CD8-positive, alpha-beta memory T cell (primary cell): ENCODE results near the gene LRFN4. TPM values are rescaled to one million over a fixed set of nuclear protein-coding genes. Genes with fewer than 3 reads are reported as not detected.
A peak's percentile ranks its signal among the peaks of the same experiment; 100 is the strongest.
"Not testable (repeated sequence)": the region's sequence is repeated elsewhere in the genome, so short reads cannot be mapped to it uniquely, and the experiment has no call there.

Source experiments
- CTCF ChIA-PET: fragments of 350-600 bp; sonication (Branson Sonifier 250); formaldehyde crosslinking; loops from one replicate; lab custom pipeline; 2021; ENCODE audit warnings: antibody characterized with exemption; lab: Charles Lee
- POLR2A ChIA-PET: fragments of 350-600 bp; sonication (Branson Sonifier 250); formaldehyde crosslinking; loops from one replicate; lab custom pipeline; 2021; ENCODE audit warnings: antibody characterized with exemption; lab: Charles Lee
- DNase-seq, 5 donors: peaks; one replicate each; pipeline versions ENCODE4 v3.0.0 to v3.0.0-alpha.2; 2020 to 2022; ENCODE audit warnings: mixed read lengths in 1 of 5
- H3K27ac ChIP-seq: one replicate; pipeline ENCODE4 v1.7.0; 2013; ENCODE audit warnings: low read depth, mild to moderate bottlenecking, low read length, moderate library complexity
- H3K27me3 ChIP-seq: 2 replicates; pipeline ENCODE4 v1.7.0; 2013; ENCODE audit warnings: low read length, mild to moderate bottlenecking; ENCODE audit not compliant: insufficient read depth, poor library complexity, severe bottlenecking
- H3K36me3 ChIP-seq: 2 replicates; pipeline ENCODE4 v1.7.0; 2013; ENCODE audit warnings: mild to moderate bottlenecking, low read length, moderate library complexity; ENCODE audit not compliant: insufficient read depth
- H3K4me1 ChIP-seq: 2 replicates; pipeline ENCODE4 v1.7.0; 2013; ENCODE audit warnings: mild to moderate bottlenecking, low read length, moderate library complexity; ENCODE audit not compliant: insufficient read depth
- H3K4me3 ChIP-seq: 2 replicates; pipeline ENCODE4 v1.7.0; 2013; ENCODE audit warnings: mild to moderate bottlenecking, low read length
- H3K9me3 ChIP-seq: 2 replicates; pipeline ENCODE4 v1.7.0; 2013; ENCODE audit warnings: mild to moderate bottlenecking, low read length
- H3K27ac Mint-ChIP-seq, 8 donors: one replicate each; pipeline ENCODE4 v1.8.0; 2020 to 2021; ENCODE audit warnings: mixed read lengths in 8 of 8, mild to moderate bottlenecking in 6 of 8, inconsistent platforms in 3 of 8, moderate library complexity in 3 of 8
- H3K27me3 Mint-ChIP-seq, 2 donors: one replicate each; pipeline ENCODE4 v1.8.0; 2020 to 2021; ENCODE audit warnings: mixed read lengths in 2 of 2, mild to moderate bottlenecking in 1 of 2, moderate library complexity in 1 of 2
- H3K36me3 Mint-ChIP-seq, 3 donors: one replicate each; pipeline ENCODE4 v1.8.0; 2020 to 2021; ENCODE audit warnings: mixed read lengths in 3 of 3, inconsistent platforms in 1 of 3, mild to moderate bottlenecking in 1 of 3
- H3K4me1 Mint-ChIP-seq, 3 donors: one replicate each; pipeline ENCODE4 v1.8.0; 2020 to 2021; ENCODE audit warnings: mixed read lengths in 3 of 3, inconsistent platforms in 1 of 3, mild to moderate bottlenecking in 1 of 3
- H3K4me3 Mint-ChIP-seq, 7 donors: one replicate each; pipeline ENCODE4 v1.8.0; 2020 to 2021; ENCODE audit warnings: mixed read lengths in 7 of 7, mild to moderate bottlenecking in 6 of 7, moderate library complexity in 4 of 7, inconsistent platforms in 2 of 7
- H3K9me3 Mint-ChIP-seq, 5 donors: one replicate each; pipeline ENCODE4 v1.8.0; 2020 to 2022; ENCODE audit warnings: mixed read lengths in 5 of 5, mild to moderate bottlenecking in 3 of 5, moderate library complexity in 2 of 5, inconsistent platforms in 1 of 5
- polyA plus RNA-seq: library from polyadenylated mRNA; unstranded; fragments of 300-500 nt; fragmentation: Illumina TruSeq; gene quantifications from one replicate; pipeline ENCODE4 v1.2.3, GENCODE V29; 2021
- total RNA-seq, 2 experiments: library from RNA; stranded (reverse); gene quantifications; one replicate each; pipeline ENCODE4 v1.2.3, GENCODE V29; 2021

Gene LRFN4
- total and polyA plus RNA-seq, 3 experiments from 2014 or later, result 2.2 to 42.8 (median 35.5) TPM

DNA sequence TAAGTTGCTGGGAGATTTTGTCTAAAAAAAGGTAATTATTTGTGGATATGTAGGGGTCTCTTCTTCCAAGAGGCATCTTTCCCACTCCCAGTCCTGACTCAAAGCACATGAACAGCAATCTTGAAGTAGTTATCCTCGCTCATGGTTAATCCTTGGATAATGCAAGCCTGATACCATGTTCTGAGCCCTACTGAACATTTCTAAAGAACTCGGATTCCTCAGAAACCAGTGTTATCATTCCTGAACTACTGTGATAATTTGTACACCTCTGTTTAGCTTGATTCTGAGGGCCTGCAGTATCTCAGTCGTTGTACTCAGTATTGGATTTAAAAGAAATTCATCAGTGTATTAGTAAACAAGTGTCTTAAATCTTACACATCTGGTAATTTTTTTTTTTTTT is 36.0 kb upstream of the LRFN4 start:
- Mint-ChIP-seq H3K27me3 (no peaks in the 10 kb centered on the region), H3K27ac (no peak overlapping the region), H3K36me3 (peaks cover 0 to 5% (median 3%) of the 10 kb centered on the region in 3 donors), H3K4me3 (no peak overlapping the region), H3K4me1 (no peaks in the 10 kb centered on the region), H3K9me3 (no peaks in the 10 kb centered on the region)
- DNase-seq, result no peak
- CTCF ChIA-PET, result interaction anchor here (1.5 kb wide), 1 partner anchor 14 kb away, joined by 4 read pairs; no protein-coding TSS in a partner anchor
- POLR2A ChIA-PET, result interaction anchor here (0.7 kb wide), 1 partner anchor 1079 kb away, joined by 3 read pairs; no protein-coding TSS in a partner anchor
- no peak overlapping the region for H3K27ac ChIP-seq
- no peaks in the 10 kb centered on the region for H3K4me1 ChIP-seq
- H3K27me3 ChIP-seq, result no peaks in the 10 kb centered on the region
- H3K9me3 ChIP-seq, result no peaks in the 10 kb centered on the region
- H3K36me3 ChIP-seq, result no peaks in the 10 kb centered on the region
- no peak overlapping the region for H3K4me3 ChIP-seq

DNA sequence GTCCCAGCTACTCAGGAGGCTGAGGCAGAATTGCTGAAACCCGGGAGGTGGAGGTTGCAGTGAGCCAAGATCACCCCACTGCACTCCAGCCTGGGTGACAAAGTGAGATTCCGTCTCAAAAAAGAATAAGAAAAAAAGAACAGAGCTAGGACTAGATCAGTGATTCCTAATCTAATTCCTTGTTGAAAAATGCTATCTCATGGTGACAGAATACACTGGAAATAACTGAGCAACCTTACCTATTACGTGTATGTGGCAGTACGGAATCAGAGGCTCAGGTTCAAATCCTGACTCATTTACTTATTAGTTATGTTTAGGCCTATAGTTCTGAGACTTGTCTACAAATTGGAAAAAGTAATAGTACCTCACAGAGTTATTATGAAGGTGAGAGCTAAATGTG is 33.2 kb upstream of the LRFN4 start:
- CTCF ChIA-PET, result no interaction called here
- H3K36me3 Mint-ChIP-seq, result peaks cover 0 to 13% (median 2%) of the 10 kb centered on the region in 3 donors

DNA sequence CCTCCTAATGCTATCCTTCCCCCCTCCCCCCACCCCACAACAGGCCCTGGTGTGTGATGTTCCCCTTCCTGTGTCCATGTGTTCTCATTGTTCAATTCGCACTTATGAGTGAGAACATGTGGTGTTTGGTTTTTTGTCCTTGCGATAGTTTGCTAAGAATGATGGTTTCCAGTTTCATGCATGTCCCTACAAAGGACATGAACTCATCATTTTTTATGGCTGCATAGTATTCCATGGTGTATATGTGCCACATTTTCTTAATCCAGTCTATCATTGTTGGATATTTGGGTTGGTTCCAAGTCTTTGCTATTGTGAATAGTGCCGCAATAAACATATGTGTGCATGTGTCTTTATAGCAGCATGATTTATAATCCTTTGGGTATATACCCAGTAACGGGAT is 32.3 kb upstream of the LRFN4 start:
- H3K4me1 ChIP-seq, H3K27me3 Mint-ChIP-seq, H3K27me3 ChIP-seq, CTCF ChIA-PET, H3K36me3 ChIP-seq, H3K9me3 ChIP-seq, H3K27ac Mint-ChIP-seq, H3K27ac ChIP-seq, H3K4me1 Mint-ChIP-seq, H3K9me3 Mint-ChIP-seq, H3K4me3 ChIP-seq, H3K4me3 Mint-ChIP-seq, DNase-seq: not testable (repeated sequence)
- POLR2A ChIA-PET, result interaction anchor here (0.7 kb wide), 1 partner anchor 233 kb away, joined by 3 read pairs; no protein-coding TSS in a partner anchor
- H3K36me3 Mint-ChIP-seq, result peaks cover 0 to 13% (median 2%) of the 10 kb centered on the region in 3 donors

More for the DNA sequence above, 33.2 kb upstream of the LRFN4 start:
- POLR2A ChIA-PET, result no interaction called here
- Mint-ChIP-seq H3K4me3 (no peak overlapping the region), H3K9me3 (no peaks in the 10 kb centered on the region), H3K27me3 (no peaks in the 10 kb centered on the region), H3K4me1 (no peaks in the 10 kb centered on the region), H3K27ac (no peak overlapping the region)
- Histone ChIP-seq H3K27ac (no peak overlapping the region), H3K4me3 (no peak overlapping the region), H3K4me1 (no peaks in the 10 kb centered on the region), H3K27me3 (no peaks in the 10 kb centered on the region), H3K36me3 (no peaks in the 10 kb centered on the region), H3K9me3 (no peaks in the 10 kb centered on the region)
- DNase-seq, result no peak

DNA sequence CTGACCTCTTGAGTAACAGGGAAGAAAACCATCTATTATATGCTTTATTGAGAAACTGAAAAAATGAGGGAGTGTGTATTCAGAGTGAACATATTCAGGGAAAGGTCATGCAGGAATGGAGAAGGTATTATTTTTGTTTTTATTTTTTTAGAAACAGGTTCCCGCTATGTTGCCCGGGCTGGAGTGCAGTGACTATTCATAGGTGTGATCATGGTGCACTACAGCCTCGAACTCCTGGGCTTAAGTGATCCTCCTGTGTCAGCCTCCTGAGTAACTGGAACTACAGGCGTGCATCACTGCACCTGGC is 22.4 kb upstream of the LRFN4 start:
- no peaks in the 10 kb centered on the region for H3K27me3 Mint-ChIP-seq
- peak overlapping the region in 6 of 8 donors; percentile 17 to 86 (median 70) for H3K27ac Mint-ChIP-seq
- peaks cover 0 to 15% (median 0%) of the 10 kb centered on the region in 3 donors for H3K36me3 Mint-ChIP-seq
- H3K4me1 Mint-ChIP-seq, result peaks cover 8 to 23% (median 22%) of the 10 kb centered on the region in 3 donors
- H3K4me1 ChIP-seq, result peaks cover 4% of the 10 kb centered on the region
- CTCF ChIA-PET, result interaction anchor here (0.8 to 3.4 kb wide), 11 partner anchors 8 to 238 kb away, joined by 3 to 22 read pairs (median 3); no protein-coding TSS in a partner anchor
- H3K4me3 ChIP-seq, result no peak overlapping the region
- no peak overlapping the region for H3K27ac ChIP-seq
- H3K4me3 Mint-ChIP-seq, result peak overlapping the region in 1 of 7 donors; percentile 49
- POLR2A ChIA-PET, result interaction anchor here (0.5 kb wide), 1 partner anchor 9 kb away, joined by 3 read pairs; no protein-coding TSS in a partner anchor
- no peaks in the 10 kb centered on the region for H3K27me3 ChIP-seq
- no peaks in the 10 kb centered on the region for H3K36me3 ChIP-seq
- H3K9me3 ChIP-seq, result no peaks in the 10 kb centered on the region
- DNase-seq, result no peak
- H3K9me3 Mint-ChIP-seq, result no peaks in the 10 kb centered on the region

DNA sequence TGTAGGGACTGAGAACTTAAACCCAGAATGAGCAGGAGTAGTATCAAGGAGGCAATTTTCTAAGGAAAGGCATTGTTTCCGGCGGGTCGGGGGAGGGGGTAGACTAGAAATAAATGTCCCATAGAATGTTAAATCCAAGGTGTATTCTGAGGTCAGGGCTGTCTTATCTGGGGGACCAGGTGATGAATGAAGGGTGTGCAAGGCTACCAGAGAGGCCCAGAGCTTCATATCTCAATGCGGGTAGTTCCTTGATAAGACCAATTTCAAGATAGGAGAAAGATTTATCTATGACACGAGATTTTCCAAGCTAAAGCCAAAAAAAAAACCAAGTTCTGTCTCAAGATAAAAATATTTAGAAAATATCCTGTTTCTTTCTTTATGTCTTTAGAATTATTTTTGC is 21.9 kb upstream of the LRFN4 start:
- Mint-ChIP-seq H3K9me3 (no peaks in the 10 kb centered on the region), H3K4me3 (peak overlapping the region in 2 of 7 donors; percentile 14 to 49), H3K27ac (peak overlapping the region in 6 of 8 donors; percentile 19 to 68 (median 38)), H3K27me3 (no peaks in the 10 kb centered on the region), H3K4me1 (peaks cover 10 to 27% (median 26%) of the 10 kb centered on the region in 3 donors), H3K36me3 (peaks cover 0 to 17% (median 0%) of the 10 kb centered on the region in 3 donors)
- H3K27ac ChIP-seq, result no peak overlapping the region
- no peak for DNase-seq
- ChIA-PET CTCF (interaction anchor here (0.8 to 3.4 kb wide), 10 partner anchors 9 to 239 kb away, joined by 3 to 22 read pairs (median 3); no protein-coding TSS in a partner anchor), POLR2A (interaction anchor here (1.6 kb wide), 1 partner anchor 11 kb away, joined by 6 read pairs; no protein-coding TSS in a partner anchor)
- H3K36me3 ChIP-seq, result no peaks in the 10 kb centered on the region
- no peaks in the 10 kb centered on the region for H3K27me3 ChIP-seq
- H3K4me1 ChIP-seq, result peaks cover 9% of the 10 kb centered on the region
- H3K9me3 ChIP-seq, result no peaks in the 10 kb centered on the region
- H3K4me3 ChIP-seq, result no peak overlapping the region

DNA sequence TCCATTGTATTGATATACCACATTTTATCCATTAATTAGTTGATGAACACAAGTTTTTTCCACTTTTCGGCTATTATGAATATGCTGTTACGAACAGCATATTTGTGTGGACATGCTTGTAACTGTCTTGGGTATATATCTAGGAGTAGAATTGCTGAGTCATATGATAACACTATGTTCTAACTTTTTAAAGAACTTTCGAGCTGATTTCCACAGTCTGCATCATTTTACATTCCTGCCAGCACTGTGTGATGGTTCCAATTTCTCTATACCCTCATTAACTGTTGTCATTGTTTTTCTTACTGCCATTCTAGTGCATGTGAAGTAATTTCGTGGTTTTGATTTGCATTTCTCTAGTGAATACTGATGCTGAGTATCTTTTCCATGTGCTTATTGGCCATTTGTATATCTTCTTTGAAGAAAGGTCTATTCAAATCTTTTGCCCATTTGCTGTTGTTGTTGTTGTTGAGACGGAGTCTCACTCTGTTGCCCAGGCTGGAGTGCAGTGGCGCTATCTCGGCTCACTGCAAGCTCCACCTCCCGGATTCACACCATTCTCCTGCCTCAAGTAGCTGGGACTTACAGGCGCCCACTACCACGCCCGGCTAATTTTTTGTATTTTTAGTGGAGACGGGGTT is 21.0 kb upstream of the LRFN4 start:
- Histone ChIP-seq H3K4me1 (peaks cover 18% of the 10 kb centered on the region), H3K4me3 (no peak overlapping the region), H3K27ac (peak overlapping the region; percentile 12), H3K36me3 (no peaks in the 10 kb centered on the region), H3K9me3 (no peaks in the 10 kb centered on the region), H3K27me3 (no peaks in the 10 kb centered on the region)
- ChIA-PET POLR2A (interaction anchor here (1.6 kb wide), 1 partner anchor 10 kb away, joined by 6 read pairs; no protein-coding TSS in a partner anchor), CTCF (interaction anchor here (3.4 kb wide), 1 partner anchor 140 kb away, joined by 22 read pairs; no protein-coding TSS in a partner anchor)
- H3K9me3 Mint-ChIP-seq, result no peaks in the 10 kb centered on the region
- peak overlapping the region in 3 of 8 donors; percentile 7 to 61 (median 44) for H3K27ac Mint-ChIP-seq
- no peak for DNase-seq
- H3K4me3 Mint-ChIP-seq, result no peak overlapping the region
- peaks cover 0 to 25% (median 0%) of the 10 kb centered on the region in 3 donors for H3K36me3 Mint-ChIP-seq
- H3K4me1 Mint-ChIP-seq, result peaks cover 19 to 35% (median 33%) of the 10 kb centered on the region in 3 donors
- no peaks in the 10 kb centered on the region for H3K27me3 Mint-ChIP-seq

DNA sequence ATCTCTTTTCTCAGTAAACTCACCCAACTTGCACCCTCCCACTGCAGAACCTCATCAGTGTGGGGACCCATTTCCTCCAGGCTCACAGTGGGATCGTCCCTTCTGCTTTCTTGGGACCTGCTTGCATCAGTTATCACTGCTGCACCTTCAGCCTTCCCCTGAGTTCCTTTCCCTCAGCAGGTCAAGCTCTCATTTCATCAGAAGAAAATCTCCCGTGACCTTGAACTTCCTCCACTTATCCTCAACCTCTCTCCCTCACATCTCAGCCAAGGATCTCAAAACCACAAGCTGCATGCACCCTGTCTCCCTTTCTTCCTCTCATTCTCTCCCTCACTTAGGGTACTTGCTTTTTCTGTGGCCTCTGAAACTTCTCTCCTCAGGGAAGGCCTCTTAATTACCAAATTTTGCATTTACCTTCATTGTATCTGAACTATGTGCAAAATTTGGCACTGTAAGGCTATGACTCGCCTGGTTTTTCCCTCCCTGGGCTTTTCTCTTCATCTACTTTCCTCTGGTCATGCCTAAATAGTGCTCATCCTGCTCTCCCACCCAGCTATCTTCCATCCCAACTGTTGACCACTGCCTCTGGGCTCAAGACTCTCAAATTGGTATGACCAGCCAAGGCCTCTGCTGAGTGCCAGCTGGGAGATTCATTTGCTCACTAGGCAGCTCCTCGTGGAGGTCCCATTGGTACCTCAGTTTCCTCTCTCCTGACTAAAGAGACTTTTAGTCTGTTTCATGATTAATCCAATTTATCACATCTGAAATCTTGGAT is 16.4 kb upstream of the LRFN4 start:
- H3K27ac ChIP-seq, result no peak overlapping the region
- peaks cover 6% of the 10 kb centered on the region for H3K36me3 ChIP-seq
- peaks cover 44% of the 10 kb centered on the region for H3K4me1 ChIP-seq
- DNase-seq, result no peak
- ChIA-PET CTCF (no interaction called here), POLR2A (no interaction called here)
- H3K27me3 ChIP-seq, result no peaks in the 10 kb centered on the region
- no peak overlapping the region for H3K4me3 ChIP-seq
- H3K4me1 Mint-ChIP-seq, result peaks cover 44 to 63% (median 48%) of the 10 kb centered on the region in 3 donors
- peak overlapping the region; percentile 38 to 99 (median 85) for H3K27ac Mint-ChIP-seq
- H3K9me3 ChIP-seq, result no peaks in the 10 kb centered on the region
- H3K36me3 Mint-ChIP-seq, result peaks cover 0 to 48% (median 0%) of the 10 kb centered on the region in 3 donors
- peak overlapping the region in 6 of 7 donors; percentile 4 to 59 (median 36) for H3K4me3 Mint-ChIP-seq
- peaks cover 0 to 1% of the 10 kb centered on the region in 2 donors for H3K27me3 Mint-ChIP-seq
- H3K9me3 Mint-ChIP-seq, result no peaks in the 10 kb centered on the region
